GM23338 (cell line): Measurements from ENCODE around the gene KLHDC7A. TPM values are rescaled to one million over a fixed set of nuclear protein-coding genes. Genes with fewer than 3 reads are reported as not detected.

Experiments
- ATAC-seq: fragments of 200-7000 bp; cut with Tn5 transposase; 3 replicates; pipeline ENCODE4 v1.9.1; 2020
- DNase-seq: peaks from one replicate; pipeline ENCODE4 v3.0.0-alpha.2; 2015; ENCODE audit warnings: low spot score
- H2AFZ ChIP-seq: fragments of 200-600 bp; sonication (generic); 2 replicates; pipeline ENCODE4 v1.8.0; 2016; ENCODE audit warnings: antibody characterized with exemption, mild to moderate bottlenecking, moderate library complexity
- H3F3A ChIP-seq: fragments of 200-600 bp; sonication (generic); replicated peaks from 2 replicates; pipeline ENCODE4 v1.8.0; 2017; ENCODE audit warnings: antibody characterized with exemption, mixed run types, low read depth
- H3K27ac ChIP-seq: fragments of 200-600 bp; sonication (generic); 2 replicates; pipeline ENCODE4 v1.6.1; 2016; ENCODE audit warnings: low read depth
- H3K27me3 ChIP-seq: fragments of 200-600 bp; sonication (generic); 2 replicates; pipeline ENCODE4 v1.8.0; 2016; ENCODE audit warnings: mild to moderate bottlenecking, mixed run types, moderate library complexity; ENCODE audit not compliant: insufficient read depth
- H3K36me3 ChIP-seq: fragments of 200-600 bp; sonication (generic); 2 replicates; pipeline ENCODE4 v1.8.0; 2016; ENCODE audit warnings: mild to moderate bottlenecking; ENCODE audit not compliant: insufficient read depth
- H3K4me1 ChIP-seq: fragments of 200-600 bp; sonication (generic); 2 replicates; pipeline ENCODE4 v1.8.0; 2016; ENCODE audit warnings: mild to moderate bottlenecking, moderate library complexity; ENCODE audit not compliant: insufficient read depth
- H3K4me2 ChIP-seq: fragments of 200-600 bp; sonication (generic); 2 replicates; pipeline ENCODE4 v1.7.1; 2017; ENCODE audit warnings: mixed run types
- H3K4me3 ChIP-seq: fragments of 200-600 bp; sonication (generic); 2 replicates; pipeline ENCODE4 v1.6.1; 2016; ENCODE audit warnings: mixed run types
- H3K79me2 ChIP-seq: fragments of 200-600 bp; sonication (generic); replicated peaks from 2 replicates; pipeline ENCODE4 v1.8.0; 2017; ENCODE audit warnings: mild to moderate bottlenecking; ENCODE audit not compliant: insufficient read depth
- H3K9me2 ChIP-seq: fragments of 200-600 bp; sonication (generic); 2 replicates; pipeline ENCODE4 v1.8.0; 2017; ENCODE audit not compliant: insufficient read depth
- H4K20me1 ChIP-seq: fragments of 200-600 bp; sonication (generic); replicated peaks from 2 replicates; pipeline ENCODE4 v1.8.0; 2017; ENCODE audit warnings: mild to moderate bottlenecking; ENCODE audit not compliant: insufficient read depth
- H3K27ac Mint-ChIP-seq: 2 replicates; pipeline ENCODE4 v1.8.0; 2020; ENCODE audit warnings: inconsistent platforms, mild to moderate bottlenecking, moderate library complexity, mixed read lengths
- H3K27me3 Mint-ChIP-seq: 3 replicates; pipeline ENCODE4 v1.8.0; 2022; ENCODE audit warnings: low read depth, mild to moderate bottlenecking, moderate library complexity, mixed read lengths, inconsistent platforms; ENCODE audit not compliant: insufficient read depth, poor library complexity
- H3K36me3 Mint-ChIP-seq: 3 replicates; pipeline ENCODE4 v1.8.0; 2021; ENCODE audit warnings: low read depth, mild to moderate bottlenecking, inconsistent platforms, moderate library complexity, mixed read lengths
- H3K4me1 Mint-ChIP-seq: 3 replicates; pipeline ENCODE4 v1.8.0; 2020; ENCODE audit warnings: mild to moderate bottlenecking, inconsistent platforms, mixed read lengths
- H3K4me3 Mint-ChIP-seq: 3 replicates; pipeline ENCODE4 v1.8.0; 2021; ENCODE audit warnings: moderate library complexity, mild to moderate bottlenecking, inconsistent platforms, mixed read lengths
- H3K9me3 Mint-ChIP-seq: 3 replicates; pipeline ENCODE4 v1.8.0; 2020; ENCODE audit warnings: moderate library complexity, mild to moderate bottlenecking, inconsistent platforms, mixed read lengths
- CREB1 ChIP-seq: fragments of 250-450 bp; sonication (Bioruptor Pico); IDR thresholded peaks from 2 replicates; pipeline ENCODE4 v1.5.0; 2020; ENCODE audit warnings: low read depth, mild to moderate bottlenecking, moderate library complexity
- EZH2 ChIP-seq: fragments of 200-600 bp; sonication (generic); IDR thresholded peaks from one replicate; pipeline ENCODE4 v1.8.0; 2017; ENCODE audit warnings: antibody characterized with exemption, mild to moderate bottlenecking, low read depth; ENCODE audit not compliant: unreplicated experiment
- EZH2phosphoT487 ChIP-seq: fragments of 200-600 bp; sonication (generic); IDR thresholded peaks from one replicate; pipeline ENCODE4 v1.8.1; 2018; ENCODE audit warnings: antibody characterized with exemption; ENCODE audit not compliant: unreplicated experiment
- POLR2AphosphoS5 ChIP-seq: IDR thresholded peaks from 2 replicates; pipeline ENCODE4 v1.6.1; 2016; ENCODE audit warnings: antibody characterized with exemption, low read depth
- ZNF114 ChIP-seq: fragments of 250-450 bp; sonication (Bioruptor Pico); IDR thresholded peaks from 2 replicates; pipeline ENCODE4 v1.5.0; 2020; ENCODE audit warnings: mild to moderate bottlenecking, moderate library complexity
- ZNF331 ChIP-seq: fragments of 250-450 bp; sonication (Bioruptor Pico); IDR thresholded peaks from 2 replicates; pipeline ENCODE4 v1.5.0; 2020; ENCODE audit warnings: low read depth, mild to moderate bottlenecking, moderate library complexity
- polyA plus RNA-seq: library from polyadenylated mRNA; unstranded; fragments of >200 nt; fragmentation: Nextera tagmentation; extraction: Ambion mirVana; gene quantifications from 2 replicates; pipeline ENCODE4 v1.2.1, GENCODE V29; 2016
- total RNA-seq: library from RNA; depleted of rRNA; stranded (reverse); fragments of >200 nt; shearing (Covaris generic); gene quantifications from 2 replicates; pipeline ENCODE4 v1.2.3, GENCODE V29; 2014
- TF ChIP-seq, protein P1 (sequence below): fragments of 250-450 bp; sonication (Bioruptor Pico); IDR thresholded peaks from 2 replicates; pipeline ENCODE4 v1.5.0; 2020; ENCODE audit warnings: mild to moderate bottlenecking, moderate library complexity
- TF ChIP-seq, protein P2 (sequence below), 2 experiments: fragments of 200-600 bp in 1 of 2; sonication (generic) in 1 of 2; conservative IDR thresholded peaks; 2 replicates each; pipeline versions ENCODE4 v1.5.1 to v1.6.1; 2016 to 2017; ENCODE audit warnings: antibody characterized with exemption in 2 of 2, low read depth in 2 of 2, mild to moderate bottlenecking in 2 of 2, moderate library complexity in 1 of 2
- TF ChIP-seq, protein P3 (sequence below): IDR thresholded peaks from 2 replicates; pipeline ENCODE4 v1.6.1; 2016; ENCODE audit warnings: antibody characterized with exemption
- TF ChIP-seq, protein P4 (sequence below): IDR thresholded peaks from one replicate; pipeline ENCODE4 v1.6.1; 2018; ENCODE audit warnings: antibody characterized with exemption; ENCODE audit not compliant: unreplicated experiment

The KLHDC7A gene
- total and polyA plus RNA-seq, 2 experiments from 2014 or later = 4.5 to 22.4 TPM

DNA sequence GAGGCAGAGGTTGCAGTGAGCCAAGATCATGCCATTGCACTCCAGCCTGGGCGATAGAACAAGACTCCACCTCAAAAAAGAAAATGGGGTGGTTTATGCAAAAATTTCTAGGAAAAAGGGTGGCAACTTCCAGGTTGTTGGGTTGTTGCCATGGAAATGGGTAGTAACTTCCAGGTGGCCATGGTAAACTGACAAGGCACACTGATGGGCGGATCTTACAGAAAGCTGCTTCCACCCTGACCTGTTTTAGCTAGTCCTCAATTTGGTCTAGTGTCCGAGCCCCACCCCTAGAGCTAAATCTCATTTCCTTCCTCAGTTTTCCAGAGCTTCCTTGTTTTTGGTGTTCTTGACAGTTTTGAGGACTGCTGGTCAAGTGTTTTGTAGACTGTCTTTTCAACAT, 13.6 kb downstream of the KLHDC7A start (continued):
- TF ChIP-seq, protein P1, sequence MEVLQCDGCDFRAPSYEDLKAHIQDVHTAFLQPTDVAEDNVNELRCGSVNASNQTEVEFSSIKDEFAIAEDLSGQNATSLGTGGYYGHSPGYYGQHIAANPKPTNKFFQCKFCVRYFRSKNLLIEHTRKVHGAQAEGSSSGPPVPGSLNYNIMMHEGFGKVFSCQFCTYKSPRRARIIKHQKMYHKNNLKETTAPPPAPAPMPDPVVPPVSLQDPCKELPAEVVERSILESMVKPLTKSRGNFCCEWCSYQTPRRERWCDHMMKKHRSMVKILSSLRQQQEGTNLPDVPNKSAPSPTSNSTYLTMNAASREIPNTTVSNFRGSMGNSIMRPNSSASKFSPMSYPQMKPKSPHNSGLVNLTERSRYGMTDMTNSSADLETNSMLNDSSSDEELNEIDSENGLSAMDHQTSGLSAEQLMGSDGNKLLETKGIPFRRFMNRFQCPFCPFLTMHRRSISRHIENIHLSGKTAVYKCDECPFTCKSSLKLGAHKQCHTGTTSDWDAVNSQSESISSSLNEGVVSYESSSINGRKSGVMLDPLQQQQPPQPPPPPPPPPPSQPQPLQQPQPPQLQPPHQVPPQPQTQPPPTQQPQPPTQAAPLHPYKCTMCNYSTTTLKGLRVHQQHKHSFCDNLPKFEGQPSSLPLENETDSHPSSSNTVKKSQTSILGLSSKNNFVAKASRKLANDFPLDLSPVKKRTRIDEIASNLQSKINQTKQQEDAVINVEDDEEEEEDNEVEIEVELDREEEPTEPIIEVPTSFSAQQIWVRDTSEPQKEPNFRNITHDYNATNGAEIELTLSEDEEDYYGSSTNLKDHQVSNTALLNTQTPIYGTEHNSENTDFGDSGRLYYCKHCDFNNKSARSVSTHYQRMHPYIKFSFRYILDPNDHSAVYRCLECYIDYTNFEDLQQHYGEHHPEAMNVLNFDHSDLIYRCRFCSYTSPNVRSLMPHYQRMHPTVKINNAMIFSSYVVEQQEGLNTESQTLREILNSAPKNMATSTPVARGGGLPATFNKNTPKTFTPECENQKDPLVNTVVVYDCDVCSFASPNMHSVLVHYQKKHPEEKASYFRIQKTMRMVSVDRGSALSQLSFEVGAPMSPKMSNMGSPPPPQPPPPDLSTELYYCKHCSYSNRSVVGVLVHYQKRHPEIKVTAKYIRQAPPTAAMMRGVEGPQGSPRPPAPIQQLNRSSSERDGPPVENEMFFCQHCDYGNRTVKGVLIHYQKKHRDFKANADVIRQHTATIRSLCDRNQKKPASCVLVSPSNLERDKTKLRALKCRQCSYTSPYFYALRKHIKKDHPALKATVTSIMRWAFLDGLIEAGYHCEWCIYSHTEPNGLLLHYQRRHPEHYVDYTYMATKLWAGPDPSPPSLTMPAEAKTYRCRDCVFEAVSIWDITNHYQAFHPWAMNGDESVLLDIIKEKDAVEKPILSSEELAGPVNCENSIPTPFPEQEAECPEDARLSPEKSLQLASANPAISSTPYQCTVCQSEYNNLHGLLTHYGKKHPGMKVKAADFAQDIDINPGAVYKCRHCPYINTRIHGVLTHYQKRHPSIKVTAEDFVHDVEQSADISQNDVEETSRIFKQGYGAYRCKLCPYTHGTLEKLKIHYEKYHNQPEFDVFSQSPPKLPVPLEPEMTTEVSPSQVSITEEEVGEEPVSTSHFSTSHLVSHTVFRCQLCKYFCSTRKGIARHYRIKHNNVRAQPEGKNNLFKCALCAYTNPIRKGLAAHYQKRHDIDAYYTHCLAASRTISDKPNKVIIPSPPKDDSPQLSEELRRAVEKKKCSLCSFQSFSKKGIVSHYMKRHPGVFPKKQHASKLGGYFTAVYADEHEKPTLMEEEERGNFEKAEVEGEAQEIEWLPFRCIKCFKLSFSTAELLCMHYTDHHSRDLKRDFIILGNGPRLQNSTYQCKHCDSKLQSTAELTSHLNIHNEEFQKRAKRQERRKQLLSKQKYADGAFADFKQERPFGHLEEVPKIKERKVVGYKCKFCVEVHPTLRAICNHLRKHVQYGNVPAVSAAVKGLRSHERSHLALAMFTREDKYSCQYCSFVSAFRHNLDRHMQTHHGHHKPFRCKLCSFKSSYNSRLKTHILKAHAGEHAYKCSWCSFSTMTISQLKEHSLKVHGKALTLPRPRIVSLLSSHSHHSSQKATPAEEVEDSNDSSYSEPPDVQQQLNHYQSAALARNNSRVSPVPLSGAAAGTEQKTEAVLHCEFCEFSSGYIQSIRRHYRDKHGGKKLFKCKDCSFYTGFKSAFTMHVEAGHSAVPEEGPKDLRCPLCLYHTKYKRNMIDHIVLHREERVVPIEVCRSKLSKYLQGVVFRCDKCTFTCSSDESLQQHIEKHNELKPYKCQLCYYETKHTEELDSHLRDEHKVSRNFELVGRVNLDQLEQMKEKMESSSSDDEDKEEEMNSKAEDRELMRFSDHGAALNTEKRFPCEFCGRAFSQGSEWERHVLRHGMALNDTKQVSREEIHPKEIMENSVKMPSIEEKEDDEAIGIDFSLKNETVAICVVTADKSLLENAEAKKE (CRISPR knock-in tag) = no peak
- TF ChIP-seq POLR2AphosphoS5 = no peak
- TF ChIP-seq, protein P2, sequence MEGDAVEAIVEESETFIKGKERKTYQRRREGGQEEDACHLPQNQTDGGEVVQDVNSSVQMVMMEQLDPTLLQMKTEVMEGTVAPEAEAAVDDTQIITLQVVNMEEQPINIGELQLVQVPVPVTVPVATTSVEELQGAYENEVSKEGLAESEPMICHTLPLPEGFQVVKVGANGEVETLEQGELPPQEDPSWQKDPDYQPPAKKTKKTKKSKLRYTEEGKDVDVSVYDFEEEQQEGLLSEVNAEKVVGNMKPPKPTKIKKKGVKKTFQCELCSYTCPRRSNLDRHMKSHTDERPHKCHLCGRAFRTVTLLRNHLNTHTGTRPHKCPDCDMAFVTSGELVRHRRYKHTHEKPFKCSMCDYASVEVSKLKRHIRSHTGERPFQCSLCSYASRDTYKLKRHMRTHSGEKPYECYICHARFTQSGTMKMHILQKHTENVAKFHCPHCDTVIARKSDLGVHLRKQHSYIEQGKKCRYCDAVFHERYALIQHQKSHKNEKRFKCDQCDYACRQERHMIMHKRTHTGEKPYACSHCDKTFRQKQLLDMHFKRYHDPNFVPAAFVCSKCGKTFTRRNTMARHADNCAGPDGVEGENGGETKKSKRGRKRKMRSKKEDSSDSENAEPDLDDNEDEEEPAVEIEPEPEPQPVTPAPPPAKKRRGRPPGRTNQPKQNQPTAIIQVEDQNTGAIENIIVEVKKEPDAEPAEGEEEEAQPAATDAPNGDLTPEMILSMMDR (conservative IDR thresholded peaks at IDR 0.05; ENCODE audit: low read depth in 2 of 2) = no peak

DNA sequence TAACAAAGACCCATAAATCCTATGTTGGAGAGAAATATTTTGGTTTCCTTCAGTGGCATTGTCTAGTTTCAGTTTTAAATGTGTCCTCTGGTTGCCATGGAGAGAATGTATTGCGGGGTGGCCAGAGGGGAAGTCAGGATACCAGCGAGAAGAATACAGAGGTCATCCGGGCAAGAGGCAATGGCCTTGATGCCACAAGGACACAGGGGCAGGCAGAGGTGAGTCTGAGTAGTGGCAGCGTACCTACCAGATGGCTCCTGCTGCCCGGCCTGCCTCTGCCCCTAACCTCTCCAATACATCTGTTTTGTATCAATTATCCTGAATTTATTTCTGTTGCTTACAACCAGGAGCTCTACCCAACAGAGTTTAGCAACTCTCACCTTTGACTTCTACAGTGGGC, 14.9 kb downstream of the KLHDC7A start:
- no peak overlapping the region for H3K4me3 ChIP-seq
- no peaks in the 10 kb centered on the region for H3F3A ChIP-seq
- no peaks in the 10 kb centered on the region for H3K79me2 ChIP-seq
- H3K27me3 ChIP-seq = no peaks in the 10 kb centered on the region
- no peak overlapping the region for H2AFZ ChIP-seq
- DNase-seq (no peak), ATAC-seq (no peak)
- 0 out of 2 replicates have a peak, but pooled peaks cover 3% of the 10 kb centered on the region for H3K9me2 ChIP-seq
- no peak overlapping the region for H3K4me2 ChIP-seq
- H3K9me3 Mint-ChIP-seq = peaks cover 24% of the 10 kb centered on the region
- H3K36me3 Mint-ChIP-seq = peaks cover 9% of the 10 kb centered on the region
- peaks cover 6% of the 10 kb centered on the region for H3K27me3 Mint-ChIP-seq
- no peaks in the 10 kb centered on the region for H3K36me3 ChIP-seq
- no peak overlapping the region for H3K27ac Mint-ChIP-seq
- H3K4me1 Mint-ChIP-seq = no peaks in the 10 kb centered on the region
- TF ChIP-seq, protein P3, sequence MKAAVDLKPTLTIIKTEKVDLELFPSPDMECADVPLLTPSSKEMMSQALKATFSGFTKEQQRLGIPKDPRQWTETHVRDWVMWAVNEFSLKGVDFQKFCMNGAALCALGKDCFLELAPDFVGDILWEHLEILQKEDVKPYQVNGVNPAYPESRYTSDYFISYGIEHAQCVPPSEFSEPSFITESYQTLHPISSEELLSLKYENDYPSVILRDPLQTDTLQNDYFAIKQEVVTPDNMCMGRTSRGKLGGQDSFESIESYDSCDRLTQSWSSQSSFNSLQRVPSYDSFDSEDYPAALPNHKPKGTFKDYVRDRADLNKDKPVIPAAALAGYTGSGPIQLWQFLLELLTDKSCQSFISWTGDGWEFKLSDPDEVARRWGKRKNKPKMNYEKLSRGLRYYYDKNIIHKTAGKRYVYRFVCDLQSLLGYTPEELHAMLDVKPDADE = no peak
- TF ChIP-seq EZH2phosphoT487 (no peak), ZNF114 (no peak), EZH2 (no peak), ZNF331 (CRISPR knock-in tag) (no peak), CREB1 (no peak)
- TF ChIP-seq, protein P4, sequence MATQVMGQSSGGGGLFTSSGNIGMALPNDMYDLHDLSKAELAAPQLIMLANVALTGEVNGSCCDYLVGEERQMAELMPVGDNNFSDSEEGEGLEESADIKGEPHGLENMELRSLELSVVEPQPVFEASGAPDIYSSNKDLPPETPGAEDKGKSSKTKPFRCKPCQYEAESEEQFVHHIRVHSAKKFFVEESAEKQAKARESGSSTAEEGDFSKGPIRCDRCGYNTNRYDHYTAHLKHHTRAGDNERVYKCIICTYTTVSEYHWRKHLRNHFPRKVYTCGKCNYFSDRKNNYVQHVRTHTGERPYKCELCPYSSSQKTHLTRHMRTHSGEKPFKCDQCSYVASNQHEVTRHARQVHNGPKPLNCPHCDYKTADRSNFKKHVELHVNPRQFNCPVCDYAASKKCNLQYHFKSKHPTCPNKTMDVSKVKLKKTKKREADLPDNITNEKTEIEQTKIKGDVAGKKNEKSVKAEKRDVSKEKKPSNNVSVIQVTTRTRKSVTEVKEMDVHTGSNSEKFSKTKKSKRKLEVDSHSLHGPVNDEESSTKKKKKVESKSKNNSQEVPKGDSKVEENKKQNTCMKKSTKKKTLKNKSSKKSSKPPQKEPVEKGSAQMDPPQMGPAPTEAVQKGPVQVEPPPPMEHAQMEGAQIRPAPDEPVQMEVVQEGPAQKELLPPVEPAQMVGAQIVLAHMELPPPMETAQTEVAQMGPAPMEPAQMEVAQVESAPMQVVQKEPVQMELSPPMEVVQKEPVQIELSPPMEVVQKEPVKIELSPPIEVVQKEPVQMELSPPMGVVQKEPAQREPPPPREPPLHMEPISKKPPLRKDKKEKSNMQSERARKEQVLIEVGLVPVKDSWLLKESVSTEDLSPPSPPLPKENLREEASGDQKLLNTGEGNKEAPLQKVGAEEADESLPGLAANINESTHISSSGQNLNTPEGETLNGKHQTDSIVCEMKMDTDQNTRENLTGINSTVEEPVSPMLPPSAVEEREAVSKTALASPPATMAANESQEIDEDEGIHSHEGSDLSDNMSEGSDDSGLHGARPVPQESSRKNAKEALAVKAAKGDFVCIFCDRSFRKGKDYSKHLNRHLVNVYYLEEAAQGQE = no peak
- no peaks in the 10 kb centered on the region for H3K4me1 ChIP-seq
- H4K20me1 ChIP-seq = no peaks in the 10 kb centered on the region
- H3K27ac ChIP-seq = no peak overlapping the region
- H3K4me3 Mint-ChIP-seq = no peak overlapping the region
